SHP77 (cell line): ENCODE data around the gene RGS13.
A peak's percentile ranks its signal among the peaks of the same experiment; 100 is the strongest.

Experiments
- DNase-seq, 2 experiments: peaks; one replicate each; lab custom pipeline; 2025; lab: John Stamatoyannopoulos, UW

Gene RGS13

DNA sequence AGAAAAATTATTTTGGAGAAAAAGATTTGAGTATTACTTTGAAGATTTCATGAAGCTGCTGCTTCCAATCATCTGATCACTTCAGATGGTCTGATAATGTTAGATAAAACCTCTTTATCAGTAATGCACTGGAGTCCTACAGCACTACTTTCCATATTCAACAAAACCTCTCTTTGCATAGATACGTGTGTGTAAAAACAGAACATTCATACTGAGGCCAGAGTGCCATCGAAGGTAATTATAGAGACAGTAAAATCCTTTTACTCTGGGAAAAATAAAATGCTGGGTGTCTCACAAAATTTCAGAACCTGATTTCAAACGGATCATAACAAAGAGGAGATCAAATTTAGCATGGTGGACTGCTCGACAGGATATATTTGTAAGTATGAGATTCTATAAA, at the start of gene RGS13:
Gene RGS13 (plus strand): TSS at position 209 of the 400 bp plus-strand sequence. CDS start 8,188 bp downstream, outside the sequence.
- no peak for DNase-seq

DNA sequence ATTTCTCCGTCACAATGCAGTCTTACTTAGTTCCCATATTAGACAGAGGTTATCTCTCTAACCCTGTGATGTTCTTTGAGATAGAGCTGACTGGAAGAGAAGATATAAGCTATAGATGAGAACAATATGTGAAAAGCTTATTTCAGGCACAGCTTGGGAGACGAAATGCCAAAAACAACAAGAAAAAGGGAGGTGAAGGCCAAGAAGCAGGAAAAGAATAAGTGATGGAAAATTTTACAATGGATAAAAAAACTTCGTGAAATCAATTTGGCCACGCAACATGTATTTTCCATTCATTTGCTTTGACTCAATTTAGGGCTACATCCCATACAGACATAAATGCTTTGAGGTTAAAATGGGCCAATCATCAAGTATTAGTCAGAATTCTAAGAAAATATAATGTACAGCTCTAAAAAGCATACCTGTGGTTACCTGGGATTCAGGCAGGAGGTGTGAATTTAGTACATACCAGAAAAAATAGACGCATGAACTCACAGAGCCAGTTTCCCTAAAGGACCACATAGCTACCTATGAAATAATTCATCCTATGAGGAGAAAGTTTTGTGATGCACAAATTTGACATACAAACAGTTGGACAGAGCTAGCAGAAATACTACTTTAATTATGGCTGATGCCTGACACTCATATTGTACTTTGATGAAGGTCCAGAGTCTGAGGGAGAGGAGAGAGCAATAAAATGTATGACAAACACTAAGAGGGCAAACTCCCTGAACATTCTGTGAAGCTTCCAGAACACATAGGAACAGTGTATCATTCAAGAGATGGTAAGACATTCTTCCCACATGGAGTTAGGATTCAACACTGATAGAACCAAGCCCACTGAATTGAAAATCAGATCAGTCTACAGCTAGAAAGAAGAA, 48.3 kb upstream of the RGS13 start:
- no peak for DNase-seq

- no peak for DNase-seq
Measured at GRCh38 chr1:192588546-192588945, 47.4 kb upstream of the RGS13 start.

DNA sequence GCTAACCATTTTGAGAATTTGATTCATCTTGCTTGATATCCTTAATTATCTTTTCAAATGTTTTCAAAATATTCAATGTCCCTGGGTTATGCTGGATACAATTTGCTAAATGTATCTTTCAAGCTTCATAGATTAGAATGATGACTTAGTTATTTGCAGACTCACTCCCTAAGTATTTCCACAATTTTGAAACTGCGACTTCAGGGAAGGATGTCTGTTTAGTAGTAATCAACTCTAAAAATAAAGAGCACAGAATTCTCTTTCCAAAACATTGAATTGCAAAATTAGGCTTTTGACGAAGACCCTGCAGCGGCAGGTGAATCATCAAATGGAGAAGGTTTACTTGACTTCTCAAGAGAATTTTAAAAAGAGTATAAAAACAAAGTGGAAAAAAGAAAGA, 46.1 kb upstream of the RGS13 start:
- DNase-seq = no peak

DNA sequence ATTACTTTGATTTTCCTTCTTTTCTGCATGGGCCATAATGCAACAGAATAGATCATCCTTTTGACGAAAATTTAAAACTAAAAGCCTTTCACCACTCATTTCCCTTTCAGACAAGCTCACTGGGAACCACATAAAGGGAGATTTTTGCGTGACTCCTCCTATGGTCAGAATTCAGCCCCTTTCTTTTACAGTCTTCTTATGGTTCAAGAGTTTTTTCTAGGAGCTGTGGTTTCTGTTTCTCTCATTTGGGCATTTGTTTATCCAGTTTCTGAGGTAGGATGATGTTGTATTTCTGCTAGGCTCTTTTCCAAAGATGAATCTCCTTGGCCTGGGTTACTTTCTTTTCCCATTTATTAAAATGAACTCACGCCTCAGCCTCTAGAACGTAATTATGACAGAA, 43.4 kb upstream of the RGS13 start:
- no peak for DNase-seq

GRCh38 chr1:192592981-192593708, 42.8 kb upstream of the RGS13 start:
- no peak for DNase-seq

DNA sequence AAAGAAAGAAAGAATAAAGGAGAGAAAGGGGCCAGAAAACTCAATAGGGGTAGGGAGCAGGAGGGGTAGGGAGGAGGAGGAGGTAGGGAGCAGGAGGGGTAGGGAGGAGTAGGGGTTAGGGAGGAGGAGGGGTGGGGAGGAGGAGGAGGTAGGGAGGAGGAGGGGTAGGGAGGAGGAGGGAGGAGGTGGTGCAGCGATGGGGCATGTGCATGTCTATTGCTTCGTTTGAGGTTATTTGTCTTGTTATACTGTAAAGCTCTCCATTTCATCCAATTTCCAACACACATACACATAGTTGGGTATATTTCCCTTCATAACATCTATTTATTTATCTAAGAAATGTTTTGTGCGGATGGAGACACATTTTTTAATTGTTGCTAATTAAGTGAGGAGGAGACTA, 40.6 kb upstream of the RGS13 start:
- no peak for DNase-seq

DNA sequence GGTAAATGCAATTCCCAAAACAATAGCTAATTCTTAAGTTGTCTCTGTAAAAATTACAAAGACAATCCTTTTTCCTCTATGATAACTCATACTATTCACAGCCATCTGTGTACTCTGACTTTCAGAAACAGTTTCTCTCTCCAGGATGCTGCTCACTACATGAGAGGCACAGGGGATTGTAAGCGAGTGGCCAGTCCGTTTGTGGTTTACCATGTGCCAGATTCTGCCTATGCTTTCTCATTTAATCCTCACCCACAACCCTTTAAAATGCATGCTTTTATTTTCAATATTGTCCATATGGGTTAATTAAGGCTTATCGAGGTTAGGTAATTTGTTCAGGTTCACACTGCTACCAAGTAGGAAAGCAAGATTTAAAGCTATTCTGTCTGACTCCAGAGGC, 37.4 kb upstream of the RGS13 start:
- no peak for DNase-seq

- no peak for DNase-seq
Measured at GRCh38 chr1:192600275-192600674, 35.7 kb upstream of the RGS13 start.

- no peak for DNase-seq
Measured at GRCh38 chr1:192601143-192601542, 34.8 kb upstream of the RGS13 start.

DNA sequence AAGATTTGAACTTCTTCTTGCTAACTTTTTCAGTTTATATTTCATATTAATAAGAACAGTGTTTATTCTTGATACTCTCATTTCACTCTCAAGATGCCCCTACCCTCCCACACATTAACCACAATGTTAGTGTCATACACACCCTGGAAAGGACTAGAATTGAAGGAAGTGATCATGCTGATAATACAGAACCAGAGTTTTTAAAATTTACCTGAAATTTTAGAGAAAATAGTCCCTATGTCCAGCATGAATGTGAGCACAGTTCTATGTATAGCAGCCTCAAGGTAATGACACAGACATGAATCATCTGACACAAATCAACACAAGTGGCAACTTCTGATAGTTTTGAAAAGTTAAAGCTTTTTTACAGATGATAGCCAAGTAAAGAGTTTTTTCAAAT, 34.4 kb upstream of the RGS13 start:
- no peak for DNase-seq

DNA sequence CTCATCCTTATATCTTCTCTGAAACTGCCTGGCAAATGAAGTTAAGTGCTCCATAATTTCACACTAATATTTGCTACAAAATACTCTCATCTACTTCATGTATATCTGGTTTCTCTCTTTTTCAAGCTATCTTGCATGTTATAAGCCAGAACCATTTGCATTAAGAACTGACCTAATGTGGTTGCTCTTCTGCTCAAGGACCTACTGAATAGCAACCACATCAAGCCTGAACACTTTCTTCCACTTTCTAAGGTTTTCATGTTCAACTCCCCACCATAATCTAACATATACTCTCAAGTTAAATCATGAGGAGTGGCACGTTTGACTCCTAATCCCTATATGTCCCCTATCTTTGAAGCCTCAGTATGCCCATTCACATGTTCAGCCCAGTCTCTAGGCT, 33.2 kb upstream of the RGS13 start:
- DNase-seq = no peak

DNA sequence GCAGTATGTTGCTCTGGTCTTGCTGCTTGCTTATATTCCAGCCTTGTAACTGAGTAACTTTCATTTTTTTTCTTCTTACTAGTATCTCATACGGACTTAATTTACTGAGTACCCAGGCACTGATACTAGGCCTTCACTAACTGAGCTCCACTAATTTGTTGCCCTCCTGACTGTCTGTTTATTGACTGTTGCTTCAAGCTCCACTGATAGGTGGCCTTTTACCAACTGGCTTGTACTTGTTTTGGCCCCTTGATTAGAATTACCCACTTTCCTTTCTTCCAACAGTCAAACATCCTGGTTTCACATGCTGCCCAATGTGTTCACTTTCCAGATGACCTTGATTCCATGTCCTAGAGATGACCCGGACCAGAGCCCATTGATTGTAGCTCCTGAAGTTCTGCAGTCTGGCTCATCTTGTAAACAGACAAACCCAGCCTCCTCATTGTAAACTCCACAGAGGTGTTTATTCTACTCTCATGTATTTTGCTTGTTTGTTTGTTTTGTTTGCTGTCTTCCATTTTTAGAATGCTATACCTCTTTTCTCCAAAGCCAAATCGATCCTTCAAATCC, 32.6 kb upstream of the RGS13 start:
- no peak for DNase-seq

DNA sequence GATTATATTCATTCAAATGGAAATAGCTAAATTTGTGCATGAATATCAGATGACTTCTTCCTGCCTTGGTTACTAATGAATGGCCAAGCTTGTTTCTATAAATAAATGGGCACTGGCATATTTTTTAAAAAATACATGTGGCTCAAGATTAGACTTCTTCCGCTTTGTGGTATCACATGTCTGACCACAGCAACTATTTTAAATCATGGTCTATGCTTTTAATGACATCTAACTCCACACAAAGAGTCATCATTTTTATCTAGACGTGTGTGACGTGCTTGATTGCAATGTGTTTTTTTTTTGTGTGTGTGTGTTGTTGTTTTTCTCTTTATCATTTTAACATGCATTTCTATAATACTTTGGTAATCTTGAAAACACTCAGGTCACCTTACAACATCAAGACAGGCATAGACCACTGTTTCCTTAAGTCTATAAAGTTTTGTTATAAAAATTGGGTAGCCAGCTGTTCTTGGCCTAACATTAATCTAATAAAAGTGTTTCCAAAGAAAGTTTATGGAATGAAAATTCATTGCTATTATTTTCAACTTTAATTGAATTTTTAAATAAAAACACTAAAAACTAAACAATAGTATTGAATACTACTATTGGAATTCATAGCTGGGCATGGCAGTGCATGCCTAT, 30.8 kb upstream of the RGS13 start:
- no peak for DNase-seq

DNA sequence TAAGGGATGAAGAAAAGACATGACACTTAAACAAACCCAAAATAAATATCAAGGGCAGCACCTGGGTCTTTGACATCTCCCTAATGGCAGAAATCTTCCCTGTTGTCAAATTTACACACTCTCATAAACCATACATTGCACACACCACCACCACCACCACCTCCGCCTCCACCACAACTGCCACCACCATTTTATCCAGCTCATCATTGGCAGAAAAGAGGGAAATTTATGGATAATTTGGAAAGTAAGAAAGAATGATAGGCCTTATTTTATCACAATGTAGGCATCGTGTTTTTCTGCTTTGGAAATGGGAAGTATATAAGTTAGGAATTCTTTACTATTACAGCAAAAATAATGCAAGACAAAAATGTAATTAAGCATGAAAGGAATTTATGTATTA, 27.3 kb upstream of the RGS13 start:
- DNase-seq = no peak

DNA sequence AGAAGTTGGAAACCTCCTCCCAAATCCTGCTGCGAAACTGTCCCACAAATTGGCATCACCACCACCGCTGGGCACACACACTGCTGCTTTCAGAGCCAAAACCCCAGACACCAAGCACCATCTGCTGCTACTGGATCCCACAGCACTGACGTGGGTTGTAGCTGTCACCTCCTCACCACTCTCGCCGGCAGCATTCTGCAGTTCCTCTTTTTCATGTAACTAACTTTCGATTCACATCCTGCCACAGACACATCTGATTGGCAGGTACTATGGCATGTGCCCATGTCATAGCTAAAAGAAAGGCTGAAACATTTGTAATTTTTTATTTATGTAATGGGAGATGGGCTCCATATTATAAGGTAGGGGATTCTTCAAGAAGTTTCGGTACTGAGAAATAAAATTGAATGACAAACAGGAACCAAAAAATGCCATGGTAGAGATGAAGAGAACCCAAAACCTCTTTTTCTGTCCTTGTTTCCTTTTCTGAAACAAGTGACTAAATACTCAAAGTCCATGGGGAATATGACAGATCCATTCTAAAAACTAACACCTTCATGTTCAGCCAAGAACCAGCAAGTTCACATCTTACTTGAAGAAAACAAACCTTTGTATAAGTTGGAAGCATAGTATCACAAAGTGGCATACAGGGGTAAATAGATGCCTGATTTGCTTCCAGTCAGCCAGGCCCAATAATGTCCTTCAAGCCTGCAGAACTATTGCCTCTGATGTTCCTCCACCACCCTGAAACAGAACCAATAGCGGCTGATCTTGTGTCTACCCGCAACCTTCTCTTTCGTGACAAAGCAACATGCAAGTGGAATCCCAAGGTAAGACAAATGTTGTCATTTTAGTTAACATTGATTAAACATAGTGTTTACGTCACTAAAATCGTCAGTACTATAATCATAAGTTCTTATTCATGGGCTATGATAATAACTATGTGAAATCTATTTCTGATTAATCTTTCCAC, 26.6 kb upstream of the RGS13 start:
- no peak for DNase-seq

DNA sequence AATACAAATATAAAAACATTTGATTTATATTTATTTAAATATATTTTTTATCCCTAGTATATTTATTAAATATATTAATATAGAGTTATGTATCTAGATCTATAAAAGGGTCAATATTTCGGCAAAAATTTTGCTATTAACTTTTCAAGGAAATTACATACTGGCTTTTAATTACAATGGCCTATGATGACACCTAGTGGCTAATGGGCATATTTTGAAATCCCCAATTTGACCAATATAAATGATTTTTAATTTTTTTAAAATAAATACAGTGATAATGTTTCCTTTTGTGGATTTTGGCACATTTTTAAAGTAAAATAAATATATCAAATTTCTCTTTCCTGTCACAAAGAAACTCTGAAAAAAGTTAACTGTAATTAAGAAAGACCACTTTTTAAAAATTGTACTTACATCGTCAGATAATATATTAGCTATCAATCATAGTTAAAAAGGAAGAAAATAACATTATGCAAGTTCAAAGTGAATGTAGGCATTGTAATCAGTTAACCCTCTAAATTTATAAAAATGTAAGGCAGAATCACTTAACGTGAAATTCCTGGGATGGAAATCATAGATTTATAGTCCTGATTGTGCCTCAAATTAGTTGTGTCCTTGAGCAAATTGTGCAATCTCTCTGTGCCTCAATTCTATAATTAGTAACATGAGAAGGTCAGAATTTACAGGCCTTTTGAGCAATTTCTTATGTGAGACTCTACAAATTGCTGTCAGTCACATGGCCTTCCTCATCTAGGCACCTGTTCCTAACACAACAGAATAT, 25.6 kb upstream of the RGS13 start:
- DNase-seq = peak in 1 of 2 experiments; percentile 19

DNA sequence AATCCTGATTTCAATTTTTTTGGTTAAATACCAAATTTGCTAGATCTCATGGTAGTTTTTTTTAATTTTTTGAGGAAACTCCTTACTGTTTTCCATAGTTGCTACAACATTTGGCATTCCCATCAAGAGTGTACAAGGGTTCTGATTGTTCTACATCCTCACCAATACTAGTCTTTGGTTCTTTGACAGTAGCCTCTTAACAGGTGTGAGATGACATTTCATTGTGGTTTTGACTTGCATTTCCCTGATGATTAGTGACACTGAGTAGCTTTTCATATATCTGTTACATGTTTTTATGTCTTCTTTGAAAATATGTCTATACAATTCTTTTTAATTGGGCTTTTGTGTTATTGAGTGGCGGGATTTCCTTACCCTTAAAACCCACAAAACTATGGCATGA, 20.9 kb upstream of the RGS13 start:
- no peak for DNase-seq

DNA sequence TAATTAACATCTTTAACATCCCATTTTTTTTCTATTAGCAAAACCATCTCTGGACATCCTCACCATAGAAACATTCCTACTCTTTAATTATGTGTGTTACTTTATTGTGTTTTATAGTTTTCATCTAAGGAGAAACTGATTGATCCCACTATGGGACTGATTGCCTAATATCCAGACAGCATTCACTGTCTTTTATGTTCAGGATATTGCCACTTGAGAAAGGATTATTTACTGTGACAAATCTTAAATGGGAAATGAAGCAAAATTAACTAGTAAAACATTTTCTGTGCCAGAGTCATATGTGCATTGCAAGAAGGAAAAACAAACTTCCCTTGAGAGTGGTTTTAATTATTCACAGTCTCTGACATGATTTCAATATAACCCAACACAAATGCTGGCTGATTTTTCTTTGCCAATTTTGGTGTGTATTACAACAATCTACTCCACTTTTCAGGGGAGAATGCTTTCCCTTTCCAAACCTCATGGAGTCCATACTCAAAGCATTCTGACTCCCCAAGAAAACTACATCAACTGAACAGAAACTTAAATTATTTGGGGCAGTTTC, 15.8 kb upstream of the RGS13 start:
- DNase-seq = no peak
